HG03354 (cell line): ENCODE data around the gene SUPV3L1.
A peak's percentile ranks its signal among the peaks of the same experiment; 100 is the strongest.

Experiments
- ATAC-seq: cut with Tn5 transposase; IDR thresholded peaks from one replicate; pipeline ENCODE4 v1.9.1; 2021; ENCODE audit warnings: mild to moderate bottlenecking; ENCODE audit not compliant: unreplicated experiment, poor library complexity, severe bottlenecking

Gene SUPV3L1

DNA sequence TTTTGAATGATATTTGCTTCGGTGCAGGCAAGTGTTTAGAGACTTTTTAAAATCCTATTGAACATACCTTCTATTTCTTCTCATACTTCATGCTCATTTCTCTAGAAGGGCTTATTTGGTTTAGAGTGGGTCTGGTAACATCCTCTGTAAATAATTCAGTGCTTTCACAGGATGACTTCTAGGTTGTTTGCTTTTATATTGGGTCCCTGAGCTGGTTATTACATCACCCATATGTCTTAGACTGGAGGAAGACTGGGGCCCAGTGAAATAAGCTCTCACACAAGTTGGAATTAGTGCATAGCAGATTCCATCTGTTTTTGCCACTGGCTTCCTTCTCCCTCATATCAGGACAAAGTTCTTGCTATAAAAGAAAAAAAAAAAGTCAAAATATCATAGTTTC is 6.5 kb downstream of the SUPV3L1 start:
- no peak for ATAC-seq

GRCh38 chr10:69201045-69201444 is 21.0 kb downstream of the SUPV3L1 start:
- no peak for ATAC-seq

GRCh38 chr10:69202332-69202731 is 22.3 kb downstream of the SUPV3L1 start:
- ATAC-seq, result no peak

DNA sequence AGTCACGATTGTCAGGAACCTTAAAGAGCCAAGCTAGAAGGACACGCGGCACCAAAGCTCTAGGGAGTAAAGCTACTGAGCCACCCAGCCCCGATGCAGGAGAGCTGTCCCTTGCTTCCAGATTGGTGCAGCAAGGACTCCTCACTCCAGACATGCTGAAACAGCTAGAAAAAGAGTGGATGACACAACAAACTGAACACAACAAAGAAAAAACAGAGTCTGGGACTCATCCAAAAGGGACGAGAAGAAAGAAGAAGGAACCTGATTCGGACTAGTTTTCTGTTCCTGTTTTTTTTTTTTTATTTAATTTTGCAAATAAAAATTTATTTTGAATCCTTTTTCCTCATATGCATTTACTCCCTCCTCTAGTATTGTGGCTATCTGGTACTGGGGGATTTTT is 28.7 kb downstream of the SUPV3L1 start:
- ATAC-seq, result no peak

DNA sequence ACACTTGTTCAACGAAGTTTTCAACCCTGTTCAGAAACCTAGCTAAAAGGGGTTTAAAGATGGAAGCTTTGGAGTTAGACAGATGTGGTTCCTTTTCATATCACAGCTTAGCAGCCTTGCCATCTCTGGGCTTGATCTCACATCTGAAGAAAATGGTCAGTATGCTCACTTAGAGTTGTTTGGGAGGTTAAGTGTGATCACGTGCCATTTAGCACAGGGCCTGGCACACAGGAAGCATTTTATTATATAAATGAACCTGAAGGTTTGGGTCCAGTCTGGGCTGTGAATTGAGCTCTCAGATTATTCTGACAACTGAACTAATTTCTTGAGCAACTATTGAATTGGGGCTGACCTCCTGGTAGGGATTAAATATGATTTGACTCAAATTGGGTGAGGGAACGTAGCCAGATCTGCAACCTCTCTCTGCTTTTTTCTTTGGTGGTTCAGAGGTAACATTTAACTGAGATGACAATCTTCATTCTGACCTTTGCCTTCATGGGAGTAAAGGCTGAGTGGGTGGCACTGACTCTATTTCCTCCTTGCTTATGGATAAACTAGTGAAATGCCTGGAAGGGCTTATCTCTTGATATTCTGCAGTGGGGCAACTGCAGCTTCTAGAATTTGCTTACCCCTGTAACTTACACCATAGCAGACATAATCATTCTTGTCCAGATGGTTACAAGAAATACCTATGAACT is 29.9 kb downstream of the SUPV3L1 start:
- ATAC-seq, result no peak

- ATAC-seq, result no peak
Observed at GRCh38 chr10:69211104-69211503, 31.1 kb downstream of the SUPV3L1 start.

- no peak for ATAC-seq
Observed at GRCh38 chr10:69211524-69211923, 31.5 kb downstream of the SUPV3L1 start.

- ATAC-seq, result no peak
Observed at GRCh38 chr10:69213591-69214311, 33.7 kb downstream of the SUPV3L1 start.

DNA sequence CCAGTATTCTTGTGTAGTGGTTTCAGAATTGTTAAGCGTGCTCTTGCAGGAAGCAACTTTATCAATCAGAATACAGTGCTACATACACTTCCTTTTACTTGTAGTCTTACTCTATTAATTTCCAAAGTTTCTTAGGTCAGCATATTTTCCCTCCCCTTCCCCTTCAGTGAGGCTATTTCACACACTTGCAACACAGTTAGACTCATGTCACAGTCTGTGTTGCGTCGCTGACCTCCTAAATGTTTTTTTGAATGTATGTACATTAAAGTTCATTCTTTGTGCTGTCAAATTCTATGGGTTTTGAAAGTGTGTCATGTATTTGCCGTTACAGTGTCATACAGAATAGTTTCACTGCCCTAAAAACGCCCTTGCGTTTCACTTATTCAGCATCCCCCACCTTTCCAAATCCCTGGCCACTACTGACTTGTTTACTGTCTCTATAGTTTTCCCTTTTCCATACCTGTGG is 34.7 kb downstream of the SUPV3L1 start:
- no peak for ATAC-seq

GRCh38 chr10:69215405-69216171 is 35.6 kb downstream of the SUPV3L1 start:
- no peak for ATAC-seq

DNA sequence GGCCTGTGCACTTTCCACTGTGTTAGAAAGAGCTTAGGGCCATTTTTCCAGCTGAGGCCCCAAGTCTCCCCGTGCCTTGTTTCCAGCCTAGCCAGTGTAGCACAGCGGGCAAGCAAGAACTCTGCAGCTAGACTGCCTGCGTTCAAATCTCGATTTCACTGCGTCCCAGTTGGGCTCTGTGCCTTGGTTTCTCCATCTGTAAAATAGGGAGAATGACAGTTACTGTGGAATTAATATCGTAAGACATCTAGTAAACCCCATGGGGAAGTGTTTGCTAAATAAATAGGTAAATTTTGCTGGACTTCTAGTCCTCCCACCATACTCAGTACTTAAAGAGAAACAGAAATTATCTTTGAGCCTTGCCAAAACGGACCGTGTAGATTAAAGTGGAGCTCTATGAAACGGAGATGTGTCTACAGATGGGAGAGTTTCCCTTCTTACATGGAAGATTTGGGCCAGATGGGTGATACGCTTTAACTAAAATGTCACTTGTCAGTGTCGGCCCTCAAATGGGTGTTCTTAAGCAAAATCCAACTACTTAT is 36.6 kb downstream of the SUPV3L1 start:
- ATAC-seq, result no peak

- ATAC-seq, result no peak
Observed at GRCh38 chr10:69217119-69217754, 37.2 kb downstream of the SUPV3L1 start.

GRCh38 chr10:69218831-69219230 is 38.8 kb downstream of the SUPV3L1 start:
- no peak for ATAC-seq

- no peak for ATAC-seq
Observed at GRCh38 chr10:69220041-69220451, 40.0 kb downstream of the SUPV3L1 start, which contains the start of gene HKDC1. HKDC1 (plus strand) TSS chr10:69220332; CDS start chr10:69220436, 104 bp downstream.

GRCh38 chr10:69220507-69220906 is 40.5 kb downstream of the SUPV3L1 start:
- no peak for ATAC-seq

DNA sequence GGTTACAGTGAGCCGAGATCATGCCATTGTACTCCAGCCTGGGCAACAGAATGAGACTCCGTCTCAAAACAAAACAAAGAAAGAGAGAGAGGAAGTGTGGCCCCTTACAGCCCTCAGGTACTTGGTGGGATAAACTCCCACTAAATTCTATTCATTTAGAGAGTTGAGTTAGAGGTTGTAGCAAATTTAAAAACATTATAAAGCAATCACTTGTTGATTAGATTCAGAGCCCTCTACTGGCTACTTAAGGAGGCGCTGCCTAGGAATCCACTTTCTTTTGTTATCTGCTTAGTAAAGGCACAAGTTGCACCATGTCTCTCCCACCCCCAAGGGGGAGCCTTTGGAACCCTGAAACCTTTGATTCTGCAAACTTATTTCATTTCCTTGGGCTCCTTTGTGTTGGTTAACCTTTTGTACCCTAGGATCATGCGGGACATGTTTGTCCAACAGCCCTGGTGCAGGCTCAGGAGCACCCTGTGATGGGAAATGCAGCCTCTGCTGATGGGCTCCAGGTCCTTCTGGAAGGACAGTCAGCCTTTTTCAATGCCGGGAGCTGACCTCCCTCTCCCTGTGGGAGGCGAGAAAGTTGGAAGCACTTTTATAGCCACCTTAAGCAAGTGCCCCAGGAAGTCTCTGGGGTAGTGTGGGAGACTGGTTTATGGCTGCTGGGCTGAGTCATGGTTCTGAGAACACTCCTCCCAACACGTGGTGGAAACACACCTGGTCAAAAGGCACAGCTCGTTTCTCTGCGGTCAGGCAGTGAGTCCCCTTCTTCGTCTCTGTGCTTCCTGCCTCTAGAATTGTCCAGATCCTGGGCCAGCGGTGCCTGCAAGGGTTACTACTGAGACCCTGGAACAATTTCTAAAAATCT is 42.4 kb downstream of the SUPV3L1 start:
- ATAC-seq, result peak; percentile 97

DNA sequence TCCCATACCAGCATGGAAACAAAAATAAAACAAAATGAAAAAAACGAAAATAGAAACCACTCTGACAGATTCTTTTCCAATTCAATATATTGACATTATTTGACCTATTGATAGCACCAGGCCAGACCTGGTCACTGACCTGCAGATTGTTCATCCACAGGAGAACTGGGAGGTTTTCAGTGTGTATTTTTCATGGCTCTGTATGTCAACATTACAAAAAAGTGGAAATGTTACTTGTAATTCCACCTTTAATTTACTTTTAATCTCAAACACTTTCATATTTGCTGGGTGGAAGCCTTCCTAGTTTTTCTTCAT is 43.0 kb downstream of the SUPV3L1 start:
- ATAC-seq, result peak; percentile 9

DNA sequence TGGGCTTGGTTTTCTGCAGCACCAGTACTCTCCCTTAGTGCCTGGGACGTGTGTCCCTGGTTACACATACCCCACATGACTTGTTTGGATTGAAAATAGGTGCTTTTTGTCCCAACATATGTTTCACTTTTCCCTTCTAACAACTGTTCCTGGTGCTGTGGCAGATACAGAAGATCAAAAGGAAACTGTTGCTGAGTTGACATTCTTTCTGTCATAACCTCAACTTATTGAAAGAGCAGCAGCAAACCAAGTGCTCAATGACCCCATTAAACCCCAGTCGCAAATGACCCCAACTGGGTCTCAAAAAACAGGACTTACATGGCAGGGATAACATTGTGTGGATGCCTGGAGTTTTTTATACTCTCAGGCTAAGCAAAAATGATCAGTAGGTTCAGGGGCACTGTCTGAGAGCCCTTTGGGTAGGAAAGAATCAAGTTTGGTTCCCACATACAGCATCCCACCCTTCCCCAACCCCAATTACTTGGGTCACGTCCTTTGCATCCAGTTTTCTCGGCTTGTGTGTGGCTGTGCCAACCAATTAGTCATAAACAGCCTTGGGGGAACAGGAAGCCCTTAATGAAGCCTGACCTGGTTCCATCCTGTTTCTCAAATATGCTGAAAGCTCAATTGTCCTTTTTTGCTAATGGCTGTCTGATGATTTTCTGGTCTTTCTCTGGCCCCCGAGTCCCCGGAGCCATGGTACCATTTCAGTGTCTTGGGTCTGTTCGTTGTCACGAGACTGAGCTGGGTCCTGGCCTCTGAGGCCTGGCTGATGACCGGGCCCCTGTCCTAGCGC is 45.0 kb downstream of the SUPV3L1 start:
- ATAC-seq, result no peak
